HG02678 (cell line): ENCODE results near the gene PTOV1.

Source experiments
- ATAC-seq: cut with Tn5 transposase; IDR thresholded peaks from one replicate; pipeline ENCODE4 v1.9.1; 2021; ENCODE audit warnings: mild to moderate bottlenecking, moderate library complexity; ENCODE audit not compliant: unreplicated experiment

PTOV1 gene

DNA sequence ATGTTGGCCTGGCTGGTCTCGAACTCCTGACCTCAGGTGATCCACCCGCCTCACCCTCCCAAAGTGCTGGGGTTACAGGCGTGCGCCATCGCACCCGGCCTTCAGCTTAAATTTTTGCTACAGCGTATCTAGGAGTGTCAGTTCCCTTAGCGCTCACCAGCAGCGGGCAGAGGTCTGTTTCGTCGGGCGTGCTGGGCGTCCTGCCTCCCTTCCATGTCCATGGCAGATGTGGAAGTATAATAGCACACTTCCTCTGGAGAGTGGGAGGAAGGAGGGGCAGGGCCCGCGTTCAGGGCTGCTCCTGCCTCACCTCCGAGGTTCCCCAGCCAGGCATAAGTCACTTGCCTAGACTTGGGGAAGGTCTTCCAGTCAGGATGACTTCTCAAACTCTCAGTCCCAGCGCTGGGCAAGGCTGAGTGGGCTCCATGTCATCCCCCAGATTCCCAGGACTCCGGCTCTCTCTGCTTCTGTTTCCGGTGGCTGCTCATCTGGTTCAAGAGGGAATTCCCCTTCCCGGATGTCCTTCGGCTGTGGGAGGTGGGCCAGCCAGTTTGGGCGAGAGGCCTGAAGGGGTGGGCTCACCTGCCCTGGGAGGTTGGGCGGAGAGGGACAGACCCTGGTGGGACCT lies 36.2 kb downstream of the PTOV1 start:
- ATAC-seq = no peak

DNA sequence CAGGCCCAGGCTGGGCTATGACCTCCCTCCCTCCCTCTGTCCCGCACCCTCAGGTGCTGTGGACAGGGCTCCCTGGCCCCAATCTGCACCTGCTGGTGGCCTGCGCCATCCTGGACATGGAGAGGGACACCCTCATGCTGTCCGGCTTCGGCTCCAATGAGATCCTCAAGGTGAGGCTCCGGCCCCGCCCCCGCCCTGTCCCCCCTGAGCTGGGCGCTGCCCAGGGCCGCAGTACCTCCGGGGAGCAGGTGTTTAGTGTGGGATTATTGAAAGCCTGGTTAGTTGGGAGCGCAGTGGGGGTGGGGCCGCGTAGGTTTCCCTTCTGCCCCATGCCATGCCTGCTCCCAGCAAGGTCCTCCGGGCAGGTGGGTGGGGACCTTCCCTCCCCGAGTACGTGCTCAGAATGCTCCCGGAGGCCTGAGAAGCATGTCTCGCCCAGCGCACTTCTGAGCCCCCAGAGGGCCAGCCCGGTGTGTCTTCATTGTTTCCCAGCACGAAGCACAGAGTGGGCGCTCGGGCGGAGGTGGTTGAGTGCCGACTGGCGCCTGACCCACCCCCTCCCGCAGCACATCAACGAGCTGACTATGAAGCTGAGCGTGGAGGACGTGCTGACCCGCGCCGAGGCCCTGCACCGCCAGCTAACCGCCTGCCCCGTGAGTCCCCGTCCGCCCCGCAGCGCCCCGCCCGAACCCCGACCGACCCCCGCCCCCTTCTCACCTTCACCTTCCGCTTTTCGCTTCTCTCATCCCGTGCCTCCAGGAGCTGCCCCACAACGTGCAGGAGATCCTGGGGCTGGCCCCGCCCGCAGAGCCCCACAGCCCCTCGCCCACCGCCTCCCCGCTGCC lies 36.9 kb downstream of the PTOV1 start:
- ATAC-seq = no peak

DNA sequence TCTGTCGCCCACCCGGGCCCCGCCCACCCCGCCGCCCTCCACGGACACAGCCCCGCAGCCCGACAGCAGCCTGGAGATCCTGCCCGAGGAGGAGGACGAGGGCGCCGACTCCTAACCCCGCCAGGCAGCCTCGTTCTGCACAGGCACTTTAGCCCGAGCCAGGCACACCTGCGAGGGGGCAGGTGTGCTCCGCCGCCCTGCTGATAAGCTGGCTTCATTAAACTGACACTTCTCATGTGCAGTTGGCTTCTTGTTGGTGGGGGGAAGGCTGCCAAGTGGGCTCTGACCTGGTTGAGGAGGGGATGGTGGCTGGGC lies 37.5 kb downstream of the PTOV1 start:
- no peak for ATAC-seq

GRCh38 chr19:49889038-49889686 lies 38.2 kb downstream of the PTOV1 start:
- ATAC-seq = no peak

DNA sequence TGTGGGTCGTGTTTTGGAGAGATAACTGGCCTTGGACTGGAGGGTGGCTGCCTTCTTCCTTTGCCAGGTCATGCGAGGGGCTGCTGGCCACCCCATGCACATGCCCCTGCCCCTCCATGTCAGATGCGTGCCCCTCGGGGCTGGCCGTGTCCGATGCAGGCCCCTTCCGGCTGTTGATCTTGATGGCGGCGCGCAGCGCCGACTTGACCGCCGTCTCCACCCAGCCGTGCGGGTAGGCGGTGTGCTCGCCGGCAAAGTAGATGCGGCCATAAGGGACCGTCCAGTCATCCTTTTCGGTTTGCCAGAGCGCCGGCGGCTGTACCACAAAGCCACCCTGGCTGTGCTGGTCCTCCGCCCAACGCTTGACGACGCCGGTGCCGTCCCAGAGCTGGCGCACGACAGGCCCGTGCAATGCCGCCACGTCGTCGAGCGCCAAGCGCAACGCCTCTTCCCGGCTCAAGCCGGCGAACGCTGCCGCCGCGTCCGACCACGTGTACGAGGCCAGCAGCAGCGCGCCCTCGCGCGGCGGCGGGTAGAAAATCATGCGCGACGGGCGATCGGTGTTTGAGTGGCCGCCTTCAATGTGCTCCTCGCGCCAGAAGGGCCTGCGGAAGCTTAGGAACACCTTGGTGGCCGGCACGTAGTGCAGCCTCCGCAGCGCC lies 38.9 kb downstream of the PTOV1 start:
- no peak for ATAC-seq

DNA sequence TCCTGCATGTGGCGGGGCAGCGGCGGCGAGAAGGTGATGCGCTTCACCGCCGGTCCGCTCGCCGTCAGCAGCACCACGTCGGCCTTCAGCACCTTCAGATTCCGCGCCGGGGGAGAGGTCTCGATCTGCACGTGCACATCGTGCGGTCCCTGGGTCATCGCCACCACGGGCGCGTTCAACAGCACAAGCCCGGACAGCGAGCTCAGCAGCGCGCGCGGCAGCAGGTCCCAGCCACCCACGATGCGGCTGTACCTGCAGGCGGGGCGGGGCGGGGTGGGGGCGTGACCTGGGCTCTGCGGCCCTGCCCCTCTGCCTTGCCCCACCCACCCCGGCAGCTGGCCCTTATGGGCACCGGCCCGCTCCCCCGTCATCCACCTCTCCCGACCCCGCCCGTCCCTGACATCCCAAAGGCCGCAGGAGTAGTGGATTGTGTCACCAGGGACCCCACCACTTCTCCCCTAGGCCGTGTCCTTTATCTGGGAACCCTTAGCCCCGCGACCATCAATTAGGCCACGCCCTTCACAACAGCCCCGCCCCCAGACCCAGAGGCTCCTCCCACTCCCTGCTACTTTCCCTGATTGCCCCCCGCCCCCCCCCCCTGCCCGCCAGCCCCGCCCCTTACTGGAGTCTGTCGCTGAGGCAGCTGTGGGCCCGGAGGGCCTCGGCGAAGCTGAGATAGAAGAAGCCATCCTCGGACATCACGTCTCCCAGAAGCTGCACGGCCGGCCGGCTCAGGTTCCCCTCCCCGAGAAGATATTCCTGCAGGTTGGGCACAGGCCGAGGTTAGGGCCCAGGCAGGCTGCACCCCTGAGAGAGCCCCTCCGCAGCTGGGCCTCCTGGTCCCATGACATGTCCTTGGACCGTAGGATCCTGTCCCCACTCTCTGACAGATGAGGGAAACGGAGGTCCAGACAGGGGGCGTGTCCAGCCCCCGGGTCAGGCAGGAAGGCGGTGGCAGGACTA lies 39.7 kb downstream of the PTOV1 start:
- ATAC-seq = no peak

DNA sequence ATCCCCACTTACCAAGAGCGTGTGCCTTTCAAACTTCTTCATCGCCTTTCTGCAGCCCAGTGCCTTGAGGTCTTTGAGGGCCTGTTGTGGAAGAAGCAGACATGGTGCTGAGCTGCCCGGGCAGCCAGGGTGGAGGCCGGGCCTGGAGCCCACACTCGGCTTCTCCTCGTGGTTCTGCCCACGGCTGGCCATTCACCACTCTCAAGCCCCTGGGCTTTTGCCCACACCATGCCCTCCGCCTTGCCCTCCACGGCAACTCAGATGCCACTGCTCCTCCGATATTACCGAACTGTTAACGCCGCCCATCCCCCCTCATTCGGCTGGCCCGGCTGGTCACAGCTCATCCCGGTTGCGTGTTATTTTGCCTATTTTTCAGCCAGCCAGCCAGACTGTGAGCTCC lies 40.4 kb downstream of the PTOV1 start:
- ATAC-seq = no peak

GRCh38 chr19:49892716-49893115 lies 41.8 kb downstream of the PTOV1 start:
- ATAC-seq = no peak

DNA sequence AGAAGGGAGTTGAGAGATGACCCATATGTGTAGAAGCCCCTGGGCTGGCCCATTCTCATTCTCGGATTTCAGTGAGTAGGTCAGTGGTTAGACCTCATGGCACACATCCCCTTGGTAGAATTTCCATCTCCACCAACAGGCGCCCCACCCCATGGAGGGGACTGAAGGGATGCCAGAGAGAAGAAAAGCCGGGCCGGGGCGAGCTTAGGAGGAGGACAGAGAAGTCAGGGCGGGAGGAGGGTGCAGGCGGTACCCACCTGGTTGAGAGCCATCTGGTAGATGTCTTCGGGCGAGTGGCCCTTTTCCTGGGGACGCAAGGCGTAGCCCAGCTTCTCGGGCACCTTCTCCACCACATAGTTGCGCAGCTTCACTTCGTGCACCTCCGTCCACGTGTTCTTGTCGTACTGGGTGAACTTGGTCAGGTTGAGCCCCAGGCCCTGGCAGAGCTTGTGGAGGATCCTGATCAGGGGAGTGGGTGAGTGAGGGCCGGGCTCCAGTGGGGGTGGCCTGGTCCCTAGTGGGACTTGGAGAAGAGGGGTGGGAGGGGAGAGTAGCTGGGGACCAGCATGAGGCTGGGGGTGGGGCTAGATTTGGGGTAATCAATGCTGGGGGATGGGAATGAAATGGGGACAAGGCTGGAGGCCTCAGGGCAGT lies 43.2 kb downstream of the PTOV1 start:
- ATAC-seq = no peak

- ATAC-seq = no peak
These were observed 44.1 kb downstream of the PTOV1 start for GRCh38 chr19:49894879-49895565.

GRCh38 chr19:49895566-49896297 lies 44.8 kb downstream of the PTOV1 start:
- no peak for ATAC-seq

DNA sequence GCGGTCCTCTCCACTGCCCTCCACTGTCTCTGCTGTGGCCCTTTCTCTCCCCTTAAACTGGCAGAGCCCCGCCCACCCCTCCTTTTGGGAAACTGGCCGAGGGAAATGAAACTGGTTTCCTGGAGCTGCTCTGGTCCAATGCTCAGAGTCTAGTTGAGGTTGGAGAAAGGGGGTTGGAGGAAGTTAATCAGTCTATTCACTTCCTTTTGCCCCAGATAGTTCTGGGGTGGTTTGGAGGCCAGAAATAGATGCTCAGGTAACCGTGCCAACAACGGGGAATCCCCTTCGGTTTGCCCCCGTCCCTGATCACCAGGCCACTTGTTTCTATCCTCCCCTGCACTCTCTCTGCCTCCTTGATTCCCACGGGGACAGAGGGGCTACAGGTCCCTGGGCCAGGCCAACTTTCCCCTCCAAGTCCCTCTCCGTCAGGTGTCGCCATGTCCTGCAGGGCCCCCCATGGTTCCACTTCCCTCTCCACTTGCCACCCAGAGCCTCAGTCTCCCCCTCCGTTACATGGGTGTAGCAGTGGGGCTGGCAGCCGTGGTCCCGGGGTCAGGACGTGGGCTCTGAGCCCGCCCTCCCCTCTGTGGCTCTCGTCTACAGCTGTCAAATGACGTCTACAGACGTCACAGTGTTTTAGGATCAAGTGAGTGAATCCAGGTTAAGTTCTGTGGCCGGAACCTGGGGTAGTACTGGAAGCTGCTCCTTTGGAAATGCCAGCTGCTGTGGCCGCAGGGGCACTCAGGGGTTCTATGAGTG lies 46.1 kb downstream of the PTOV1 start, which contains the start of gene IL4I1:
IL4I1 (minus strand) TSS at position 25 of the 759 bp plus-strand sequence. CDS start 727 bp downstream, outside the sequence.
- ATAC-seq = peak; percentile 55

- no peak for ATAC-seq
These were observed 53.2 kb downstream of the PTOV1 start for GRCh38 chr19:49904136-49904535.

DNA sequence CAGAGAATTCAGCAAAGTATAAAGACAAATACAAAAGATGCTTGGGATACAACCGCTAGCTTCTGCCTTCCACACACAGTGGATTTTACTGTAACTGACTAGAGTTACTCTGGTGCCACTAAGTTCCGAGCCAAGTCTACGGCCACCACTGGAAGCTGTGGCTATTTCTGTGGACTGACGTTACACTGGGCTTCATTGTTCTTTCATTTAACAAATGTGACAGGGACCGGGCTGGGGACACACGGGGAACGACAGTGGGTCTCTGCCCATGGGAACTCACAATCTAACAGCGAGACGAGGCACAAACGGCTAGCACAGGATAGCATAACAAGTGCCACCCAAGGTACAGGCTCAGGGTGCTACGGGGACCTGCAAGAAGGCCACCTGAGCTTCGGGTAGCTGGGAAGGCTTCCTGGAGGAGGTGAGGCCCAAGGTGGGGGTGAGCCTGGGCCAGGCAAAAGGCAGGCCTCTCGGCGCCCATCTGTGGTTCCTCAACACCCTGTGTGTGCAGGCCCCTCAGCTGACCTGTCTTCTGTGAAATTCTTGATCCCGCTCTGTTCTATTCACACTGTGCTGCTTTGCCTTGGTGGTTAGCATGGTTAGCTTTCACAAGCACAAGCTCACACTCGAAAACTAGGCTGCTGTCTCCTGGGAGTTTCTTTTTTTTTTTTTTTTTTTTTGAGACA lies 56.1 kb downstream of the PTOV1 start:
- no peak for ATAC-seq

DNA sequence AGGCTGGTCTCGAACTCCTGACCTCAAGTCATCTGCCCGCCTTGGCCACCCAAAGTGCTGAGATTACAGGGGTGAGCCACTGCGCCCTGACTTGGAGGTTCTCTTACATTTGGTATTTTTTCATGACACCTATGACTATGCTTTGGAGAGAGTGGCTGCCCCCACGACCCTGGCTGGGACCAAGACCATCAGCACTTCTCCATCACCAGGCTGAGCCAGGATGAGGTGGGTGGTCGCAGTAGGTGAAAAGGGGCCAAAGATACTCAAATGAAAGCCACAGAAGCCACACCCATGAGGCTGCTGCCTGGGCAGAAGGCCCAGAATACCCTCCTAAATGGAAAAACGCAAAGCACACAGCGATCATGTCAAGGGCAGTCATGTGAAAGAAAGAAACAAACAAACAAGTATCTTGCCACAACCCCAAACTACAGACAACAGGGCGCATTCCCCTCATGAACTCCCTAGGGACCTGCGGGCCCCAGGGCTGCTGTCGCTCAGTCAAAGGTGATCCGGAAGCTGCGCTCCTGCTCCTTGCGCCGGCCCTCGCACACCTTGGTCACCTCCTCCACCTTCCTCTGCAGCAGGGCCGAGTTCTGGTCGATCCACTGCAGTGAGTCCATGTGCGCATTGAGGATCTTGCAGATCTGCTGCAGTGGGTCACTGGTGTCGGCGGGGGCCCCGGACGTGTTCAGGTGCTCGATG lies 56.9 kb downstream of the PTOV1 start:
- ATAC-seq = no peak
